Measurements from ENCODE around the gene CATSPERZ.
"Not testable (repeated sequence)": the region's sequence is repeated elsewhere in the genome, so short reads cannot be mapped to it uniquely, and the experiment has no call there.

CATSPERZ gene

DNA sequence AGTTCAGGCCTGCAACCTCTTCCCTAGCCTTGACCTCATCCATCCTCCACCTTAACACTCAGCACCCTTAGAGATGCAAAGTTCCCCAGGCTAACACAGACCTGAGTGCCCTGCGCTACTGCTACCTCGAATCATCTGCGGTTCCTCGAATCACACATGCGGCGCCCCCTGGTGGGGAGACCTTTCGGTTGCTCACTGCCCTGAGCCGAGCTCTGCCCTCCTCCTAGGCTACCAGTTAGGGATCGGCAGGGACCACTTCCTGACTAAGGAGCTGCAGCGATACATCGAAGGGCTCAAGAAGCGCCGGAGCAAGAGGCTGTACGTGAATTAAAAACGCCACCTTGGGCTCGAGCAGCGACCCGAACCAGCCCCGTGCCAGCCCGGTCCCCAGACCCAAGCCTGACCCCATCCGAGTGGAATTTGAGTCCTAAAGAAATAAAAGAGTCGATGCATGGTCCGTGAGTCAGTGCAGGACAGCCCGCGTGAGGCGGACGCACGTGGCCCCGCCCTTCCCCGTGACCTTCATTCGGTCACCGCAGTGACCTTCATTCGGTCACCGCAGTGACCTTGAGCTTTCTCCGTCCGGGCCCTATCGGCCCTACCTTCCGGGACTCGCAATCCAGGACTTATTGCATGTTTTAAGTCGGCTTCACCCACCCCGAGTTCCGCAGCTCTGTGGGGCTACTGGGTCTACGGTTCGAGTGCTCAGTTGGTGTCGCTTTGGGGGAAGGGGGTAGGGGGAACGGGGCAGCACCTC lies 4.3 kb downstream of the CATSPERZ start:
- peak; percentile 92 for DNase-seq (ENCODE audit: low spot score)

DNA sequence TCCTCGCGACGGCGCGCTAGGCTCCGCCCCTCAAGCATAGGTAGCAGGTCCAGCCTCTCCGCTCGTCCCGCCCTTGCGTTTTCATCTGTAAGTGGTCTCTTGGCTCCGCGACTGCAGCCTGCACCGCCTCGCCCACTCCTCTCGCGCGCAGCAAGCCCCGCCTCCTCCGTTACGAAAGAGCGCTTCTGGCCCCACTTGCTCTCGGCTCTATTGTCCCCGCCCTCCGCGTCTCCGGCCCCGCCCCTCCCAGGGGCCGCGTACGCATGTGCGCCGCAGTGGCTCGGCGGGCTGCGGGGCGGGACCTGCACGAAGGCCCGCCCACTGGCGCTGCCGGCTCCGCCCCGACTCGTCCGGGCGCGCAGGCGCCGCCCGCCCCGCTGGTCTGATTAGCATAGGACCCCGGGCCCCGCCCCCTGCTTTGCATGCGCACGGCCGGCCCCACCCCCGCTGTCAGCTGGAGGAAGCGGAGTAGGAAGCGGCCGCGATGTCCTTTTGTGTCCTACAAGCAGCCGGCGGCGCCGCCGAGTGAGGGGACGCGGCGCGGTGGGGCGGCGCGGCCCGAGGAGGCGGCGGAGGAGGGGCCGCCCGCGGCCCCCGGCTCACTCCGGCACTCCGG lies 5.0 kb downstream of the CATSPERZ start, which contains the start of gene ESRRA:
TSS of gene ESRRA (plus strand) at position 450 of the 616 bp plus-strand sequence. CDS start 1,656 bp downstream, outside the sequence.
- peak; percentile 99 for DNase-seq (ENCODE audit: low spot score)

DNA sequence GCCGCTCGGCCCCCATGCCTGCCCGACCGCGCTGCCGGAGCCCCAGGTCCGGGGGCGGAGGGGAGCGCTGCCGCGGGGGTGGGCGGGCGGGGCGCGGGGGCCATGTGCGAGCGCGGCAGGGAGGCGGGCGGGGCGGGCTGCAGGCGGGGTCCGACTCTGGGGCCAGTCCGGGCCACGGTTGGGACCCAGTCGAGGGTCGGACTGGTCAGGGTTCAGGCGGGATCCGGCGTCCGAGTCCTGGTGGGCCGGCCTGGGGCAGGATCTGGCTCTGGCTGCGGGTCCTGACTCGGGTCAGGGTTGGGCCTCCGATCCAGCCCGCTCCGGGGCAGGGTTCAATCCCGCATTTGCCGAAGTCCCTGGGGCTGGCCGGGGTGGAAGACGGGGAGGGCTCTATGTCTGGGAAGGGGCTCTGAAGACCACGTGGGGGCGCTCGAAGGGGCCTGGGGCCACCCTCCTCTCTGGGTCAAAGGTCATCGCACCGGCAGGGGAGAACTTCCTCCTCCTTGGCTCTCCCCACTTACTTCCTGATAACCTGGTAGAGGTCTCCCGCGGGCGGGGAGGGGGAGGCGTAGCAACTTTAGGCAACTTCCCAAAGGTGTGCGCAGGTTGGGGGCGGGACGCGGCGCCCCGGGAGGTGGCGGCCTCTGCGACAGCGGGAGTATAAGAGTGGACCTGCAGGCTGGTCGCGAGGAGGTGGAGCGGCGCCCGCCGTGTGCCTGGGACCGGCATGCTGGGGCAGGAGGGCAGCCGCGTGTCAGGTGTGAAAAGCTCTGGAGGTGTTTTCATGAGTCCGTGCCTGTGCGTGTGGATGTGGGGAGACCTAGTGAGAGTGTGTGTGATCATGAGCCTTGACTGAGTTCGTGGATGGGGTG lies 5.8 kb downstream of the CATSPERZ start:
- peak; percentile 77 for DNase-seq (ENCODE audit: low spot score)

DNA sequence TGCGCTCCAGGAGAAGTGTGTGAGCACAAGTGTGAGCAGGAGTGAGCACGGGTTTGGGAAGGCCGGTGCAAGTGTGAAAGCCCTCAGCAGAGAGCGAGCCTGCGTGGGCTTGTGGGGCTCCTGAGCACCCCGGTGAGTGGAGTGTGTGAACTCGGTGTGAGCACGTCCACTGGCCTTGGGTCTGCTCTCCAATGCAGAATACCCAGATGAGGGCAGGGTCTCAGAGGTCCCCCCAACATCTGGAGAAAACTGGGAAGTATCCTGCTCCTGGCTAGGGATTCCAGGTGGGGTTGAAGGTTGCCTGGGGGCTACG lies 6.4 kb downstream of the CATSPERZ start:
- no peak for DNase-seq (ENCODE audit: low spot score)

DNA sequence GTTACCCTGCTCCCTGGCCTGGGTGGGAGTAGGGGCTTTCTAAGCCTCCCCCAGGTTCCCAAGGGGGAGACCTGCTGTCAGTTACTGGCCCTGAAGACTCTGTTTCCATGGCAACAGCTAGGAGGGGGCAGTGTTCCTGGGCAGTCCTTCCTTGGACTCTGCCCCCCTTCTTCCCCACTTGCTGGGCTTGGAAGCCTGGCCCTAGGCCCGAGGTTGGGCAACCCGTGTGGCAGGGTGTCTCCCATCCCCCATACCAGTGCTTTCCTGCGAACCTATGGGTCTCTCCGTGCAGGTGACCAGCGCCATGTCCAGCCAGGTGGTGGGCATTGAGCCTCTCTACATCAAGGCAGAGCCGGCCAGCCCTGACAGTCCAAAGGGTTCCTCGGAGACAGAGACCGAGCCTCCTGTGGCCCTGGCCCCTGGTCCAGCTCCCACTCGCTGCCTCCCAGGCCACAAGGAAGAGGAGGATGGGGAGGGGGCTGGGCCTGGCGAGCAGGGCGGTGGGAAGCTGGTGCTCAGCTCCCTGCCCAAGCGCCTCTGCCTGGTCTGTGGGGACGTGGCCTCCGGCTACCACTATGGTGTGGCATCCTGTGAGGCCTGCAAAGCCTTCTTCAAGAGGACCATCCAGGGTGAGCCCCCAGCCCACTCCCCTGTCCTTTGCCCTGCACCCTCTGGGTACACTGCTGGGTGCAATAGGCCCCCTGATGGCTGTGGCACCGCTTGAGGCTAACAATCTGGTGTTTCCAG lies 6.9 kb downstream of the CATSPERZ start:
- no peak for DNase-seq (ENCODE audit: low spot score)

DNA sequence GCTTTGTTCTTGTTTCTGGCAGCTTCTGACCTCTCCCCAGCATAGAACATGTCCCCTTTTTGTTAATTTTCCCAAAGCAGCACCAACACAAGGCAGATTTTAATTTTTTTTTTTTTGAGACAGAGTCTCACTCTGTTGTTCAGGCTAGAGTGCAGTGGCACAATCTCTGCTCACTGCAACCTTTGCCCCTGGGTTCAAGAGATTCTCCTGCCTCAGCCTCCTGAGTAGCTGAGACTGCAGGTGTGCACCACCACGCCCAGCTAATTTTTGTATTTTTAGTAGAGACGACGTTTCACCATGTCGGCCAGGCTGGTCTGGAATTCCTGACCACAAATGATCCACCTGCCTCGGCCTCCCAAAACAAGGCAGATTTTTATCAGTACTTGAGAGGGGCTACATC lies 7.6 kb downstream of the CATSPERZ start:
- not testable (repeated sequence) for DNase-seq (ENCODE audit: low spot score)

DNA sequence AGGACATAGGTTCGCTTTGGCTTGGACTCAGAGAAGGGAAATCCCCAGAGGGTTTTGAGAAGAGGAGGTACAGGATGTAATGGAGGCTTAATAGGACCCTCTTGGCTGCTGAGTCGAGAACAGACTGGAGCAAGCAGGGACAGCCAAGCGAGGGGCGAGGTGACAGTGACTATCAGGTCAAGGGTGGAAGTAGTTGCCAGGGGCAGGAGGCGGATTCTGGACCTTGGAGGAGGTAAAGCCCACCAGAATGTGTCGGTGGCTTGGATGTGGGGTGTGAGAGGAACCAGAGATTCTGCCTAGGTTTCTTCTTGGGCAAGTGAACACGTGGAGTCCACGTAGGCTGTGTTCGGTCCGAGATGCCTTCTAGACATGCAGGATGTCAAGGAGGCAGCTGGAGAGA lies 12.8 kb downstream of the CATSPERZ start:
- DNase-seq (ENCODE audit: low spot score), result no peak

DNA sequence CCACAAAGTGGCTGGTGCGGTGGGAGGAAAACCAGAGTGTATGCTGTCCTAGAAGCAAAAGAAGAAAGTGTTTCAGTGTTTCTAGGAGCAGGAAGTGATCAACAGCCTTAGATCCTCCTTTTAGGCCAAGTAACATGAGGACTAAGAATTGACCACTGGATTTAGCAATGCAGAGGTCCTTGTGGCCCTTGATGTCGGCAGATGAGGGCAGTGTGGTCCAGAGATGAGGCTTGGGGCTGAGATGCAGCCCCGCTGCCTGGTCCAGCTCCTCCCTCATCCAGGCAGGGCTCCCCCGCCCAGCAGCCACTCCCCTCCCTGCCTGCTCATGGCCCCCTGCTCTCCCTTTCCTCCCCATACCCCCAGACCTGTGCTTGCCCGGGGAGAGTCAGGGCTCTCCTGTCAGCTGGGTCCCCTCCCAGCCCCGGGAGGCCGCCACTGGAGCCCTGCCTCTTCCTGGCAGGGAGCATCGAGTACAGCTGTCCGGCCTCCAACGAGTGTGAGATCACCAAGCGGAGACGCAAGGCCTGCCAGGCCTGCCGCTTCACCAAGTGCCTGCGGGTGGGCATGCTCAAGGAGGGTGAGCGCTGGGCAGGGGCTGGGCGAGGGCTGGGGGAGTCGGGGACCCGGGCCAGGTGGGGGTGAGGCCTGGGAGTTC lies 13.5 kb downstream of the CATSPERZ start:
- DNase-seq (ENCODE audit: low spot score), result peak; percentile 14

DNA sequence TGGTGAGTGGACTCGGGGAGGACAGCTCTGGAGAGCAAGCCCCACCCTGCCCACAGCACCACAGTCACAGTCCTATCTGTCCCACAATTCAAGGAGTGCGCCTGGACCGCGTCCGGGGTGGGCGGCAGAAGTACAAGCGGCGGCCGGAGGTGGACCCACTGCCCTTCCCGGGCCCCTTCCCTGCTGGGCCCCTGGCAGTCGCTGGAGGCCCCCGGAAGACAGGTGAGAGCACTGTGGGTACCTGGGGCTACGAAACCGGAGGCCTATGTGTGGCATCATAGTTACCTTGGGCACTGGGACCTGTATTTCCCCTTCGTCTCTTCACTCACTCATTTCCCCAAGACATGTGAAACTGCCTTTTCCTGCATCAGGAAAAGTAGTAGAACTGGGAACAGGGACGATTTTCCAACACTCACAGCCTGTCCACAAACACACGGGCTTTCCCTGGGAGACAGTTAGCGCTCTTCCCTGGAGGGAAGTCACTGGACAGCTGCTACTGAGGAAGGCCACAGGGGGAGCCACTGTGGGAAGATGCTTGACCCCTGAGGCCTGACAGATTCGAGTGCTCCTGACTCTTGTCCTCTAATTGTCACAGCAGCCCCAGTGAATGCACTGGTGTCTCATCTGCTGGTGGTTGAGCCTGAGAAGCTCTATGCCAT lies 14.1 kb downstream of the CATSPERZ start:
- DNase-seq (ENCODE audit: low spot score), result no peak

DNA sequence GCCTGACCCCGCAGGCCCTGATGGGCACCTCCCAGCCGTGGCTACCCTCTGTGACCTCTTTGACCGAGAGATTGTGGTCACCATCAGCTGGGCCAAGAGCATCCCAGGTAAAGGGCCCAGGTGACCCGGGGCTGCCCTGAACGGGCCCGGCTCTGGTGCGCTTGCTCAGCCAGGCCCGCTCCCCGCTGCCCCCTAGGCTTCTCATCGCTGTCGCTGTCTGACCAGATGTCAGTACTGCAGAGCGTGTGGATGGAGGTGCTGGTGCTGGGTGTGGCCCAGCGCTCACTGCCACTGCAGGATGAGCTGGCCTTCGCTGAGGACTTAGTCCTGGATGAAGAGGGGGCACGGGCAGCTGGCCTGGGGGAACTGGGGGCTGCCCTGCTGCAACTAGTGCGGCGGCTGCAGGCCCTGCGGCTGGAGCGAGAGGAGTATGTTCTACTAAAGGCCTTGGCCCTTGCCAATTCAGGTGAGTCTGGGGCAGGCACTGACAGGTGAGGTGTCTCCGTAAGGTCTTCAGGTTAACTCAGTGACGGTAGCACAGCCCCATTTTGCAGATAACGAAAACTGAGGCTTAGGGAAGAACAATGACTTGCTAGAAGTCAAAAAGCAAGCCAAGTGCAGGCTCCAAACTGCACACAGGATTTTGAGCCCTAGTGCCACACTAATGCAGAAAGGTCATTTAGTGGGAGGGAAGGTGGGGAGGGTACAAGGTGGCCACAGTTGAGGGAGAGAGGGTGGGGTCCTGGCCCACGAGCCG lies 14.8 kb downstream of the CATSPERZ start:
- DNase-seq (ENCODE audit: low spot score), result no peak

DNA sequence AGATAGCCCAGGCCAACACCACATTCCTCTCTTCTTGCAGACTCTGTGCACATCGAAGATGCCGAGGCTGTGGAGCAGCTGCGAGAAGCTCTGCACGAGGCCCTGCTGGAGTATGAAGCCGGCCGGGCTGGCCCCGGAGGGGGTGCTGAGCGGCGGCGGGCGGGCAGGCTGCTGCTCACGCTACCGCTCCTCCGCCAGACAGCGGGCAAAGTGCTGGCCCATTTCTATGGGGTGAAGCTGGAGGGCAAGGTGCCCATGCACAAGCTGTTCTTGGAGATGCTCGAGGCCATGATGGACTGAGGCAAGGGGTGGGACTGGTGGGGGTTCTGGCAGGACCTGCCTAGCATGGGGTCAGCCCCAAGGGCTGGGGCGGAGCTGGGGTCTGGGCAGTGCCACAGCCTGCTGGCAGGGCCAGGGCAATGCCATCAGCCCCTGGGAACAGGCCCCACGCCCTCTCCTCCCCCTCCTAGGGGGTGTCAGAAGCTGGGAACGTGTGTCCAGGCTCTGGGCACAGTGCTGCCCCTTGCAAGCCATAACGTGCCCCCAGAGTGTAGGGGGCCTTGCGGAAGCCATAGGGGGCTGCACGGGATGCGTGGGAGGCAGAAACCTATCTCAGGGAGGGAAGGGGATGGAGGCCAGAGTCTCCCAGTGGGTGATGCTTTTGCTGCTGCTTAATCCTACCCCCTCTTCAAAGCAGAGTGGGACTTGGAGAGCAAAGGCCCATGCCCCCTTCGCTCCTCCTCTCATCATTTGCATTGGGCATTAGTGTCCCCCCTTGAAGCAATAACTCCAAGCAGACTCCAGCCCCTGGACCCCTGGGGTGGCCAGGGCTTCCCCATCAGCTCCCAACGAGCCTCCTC lies 15.7 kb downstream of the CATSPERZ start:
- not testable (repeated sequence) for DNase-seq (ENCODE audit: low spot score)

DNA sequence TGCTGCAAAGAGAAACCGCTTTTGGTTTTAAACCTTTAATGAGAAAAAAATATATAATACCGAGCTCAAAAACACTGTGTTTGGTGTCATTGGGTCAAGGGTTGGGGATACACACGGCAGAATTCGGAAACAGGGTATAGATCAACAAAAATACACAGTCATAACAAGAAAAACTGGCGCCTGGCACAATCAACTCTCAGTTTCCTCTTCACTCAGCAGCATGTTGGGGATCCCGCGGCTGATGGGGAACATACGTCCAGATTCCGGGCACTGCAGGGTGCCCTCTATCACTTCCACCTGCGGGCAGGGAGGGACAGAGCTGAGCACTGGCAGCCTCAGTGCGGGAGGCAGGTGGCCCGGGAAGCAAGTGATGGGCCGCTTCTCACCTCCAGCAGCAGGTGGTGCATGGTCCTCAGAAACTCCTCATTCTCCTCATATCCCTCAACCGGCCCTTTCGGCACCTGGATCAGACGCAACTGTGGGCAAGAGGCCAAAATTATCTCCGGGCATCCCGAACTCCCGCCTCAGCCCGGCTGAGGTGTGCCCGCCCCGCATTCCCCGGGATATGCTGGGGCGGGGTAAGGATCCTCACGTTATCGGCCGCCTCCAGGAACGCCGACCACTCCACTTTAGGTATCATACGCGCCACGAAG lies 16.6 kb downstream of the CATSPERZ start:
- DNase-seq (ENCODE audit: low spot score), result no peak

DNA sequence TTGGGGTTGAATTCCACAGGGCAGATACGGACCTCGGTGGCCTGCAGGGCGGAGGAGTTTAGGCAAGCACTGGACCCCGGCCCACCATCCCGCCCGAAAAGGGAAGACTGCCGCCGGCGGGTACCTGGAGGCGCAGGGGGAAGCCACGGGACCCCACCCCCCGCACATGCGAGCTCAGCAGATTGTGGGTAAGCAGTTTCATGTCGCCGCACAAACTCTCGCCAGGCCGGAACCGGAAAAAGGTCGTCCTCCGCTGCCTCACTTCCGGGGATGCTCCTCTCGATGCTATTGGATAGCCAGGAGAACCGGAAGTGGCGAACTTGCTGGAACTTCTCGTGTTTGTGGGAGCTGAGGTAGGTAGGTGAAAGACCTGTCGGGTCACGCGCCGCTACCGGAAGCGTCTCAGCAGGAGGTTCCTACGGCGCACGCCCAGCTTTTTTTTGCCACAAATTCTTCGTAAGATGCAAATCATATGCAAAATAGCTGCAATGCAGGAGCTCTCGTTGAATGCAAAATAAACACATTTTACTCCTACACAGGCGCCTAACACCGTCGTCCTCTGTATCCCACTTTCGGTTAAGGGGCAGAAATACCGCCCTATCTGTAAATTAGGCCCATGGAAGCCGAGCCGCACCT lies 17.3 kb downstream of the CATSPERZ start, which contains the start of gene TRMT112:
TSS of gene TRMT112 (minus strand) at position 235 of the 636 bp plus-strand sequence. CDS start at position 202, 33 bp downstream.
- peak; percentile 98 for DNase-seq (ENCODE audit: low spot score)

DNA sequence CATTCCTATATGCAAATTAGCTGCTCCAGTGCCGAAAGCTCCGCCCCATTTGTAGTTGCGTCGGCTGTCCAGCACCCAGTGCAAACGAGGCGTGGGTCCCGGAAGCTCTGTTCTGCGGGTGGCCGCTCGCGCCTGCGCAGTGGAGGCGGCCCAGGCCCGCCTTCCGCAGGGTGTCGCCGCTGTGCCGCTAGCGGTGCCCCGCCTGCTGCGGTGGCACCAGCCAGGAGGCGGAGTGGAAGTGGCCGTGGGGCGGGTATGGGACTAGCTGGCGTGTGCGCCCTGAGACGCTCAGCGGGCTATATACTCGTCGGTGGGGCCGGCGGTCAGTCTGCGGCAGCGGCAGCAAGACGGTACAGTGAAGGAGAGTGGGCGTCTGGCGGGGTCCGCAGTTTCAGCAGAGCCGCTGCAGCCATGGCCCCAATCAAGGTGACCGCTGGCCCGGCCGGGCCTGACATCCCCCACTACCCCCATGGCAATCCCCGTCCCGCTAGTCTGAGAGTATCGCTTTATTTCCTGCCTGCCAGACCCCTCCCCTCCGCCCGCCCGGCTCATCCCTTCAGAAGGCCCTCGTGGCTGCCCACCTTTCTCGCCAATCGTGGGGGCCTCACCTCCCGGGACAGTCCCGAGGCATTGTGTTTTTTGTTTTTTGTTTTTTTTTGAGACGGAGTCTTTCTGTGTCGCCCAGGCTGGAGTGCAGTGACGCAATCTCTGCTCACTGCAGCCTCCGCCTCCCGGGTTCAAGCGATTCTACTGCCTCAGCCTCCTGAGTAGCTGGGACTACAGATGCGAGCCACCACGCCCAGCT lies 18.0 kb downstream of the CATSPERZ start, which contains the start of gene PRDX5:
TSS of gene PRDX5 (plus strand) at position 161 of the 805 bp plus-strand sequence. CDS start at position 256, 95 bp downstream.
- DNase-seq (ENCODE audit: low spot score), result peak; percentile 98

DNA sequence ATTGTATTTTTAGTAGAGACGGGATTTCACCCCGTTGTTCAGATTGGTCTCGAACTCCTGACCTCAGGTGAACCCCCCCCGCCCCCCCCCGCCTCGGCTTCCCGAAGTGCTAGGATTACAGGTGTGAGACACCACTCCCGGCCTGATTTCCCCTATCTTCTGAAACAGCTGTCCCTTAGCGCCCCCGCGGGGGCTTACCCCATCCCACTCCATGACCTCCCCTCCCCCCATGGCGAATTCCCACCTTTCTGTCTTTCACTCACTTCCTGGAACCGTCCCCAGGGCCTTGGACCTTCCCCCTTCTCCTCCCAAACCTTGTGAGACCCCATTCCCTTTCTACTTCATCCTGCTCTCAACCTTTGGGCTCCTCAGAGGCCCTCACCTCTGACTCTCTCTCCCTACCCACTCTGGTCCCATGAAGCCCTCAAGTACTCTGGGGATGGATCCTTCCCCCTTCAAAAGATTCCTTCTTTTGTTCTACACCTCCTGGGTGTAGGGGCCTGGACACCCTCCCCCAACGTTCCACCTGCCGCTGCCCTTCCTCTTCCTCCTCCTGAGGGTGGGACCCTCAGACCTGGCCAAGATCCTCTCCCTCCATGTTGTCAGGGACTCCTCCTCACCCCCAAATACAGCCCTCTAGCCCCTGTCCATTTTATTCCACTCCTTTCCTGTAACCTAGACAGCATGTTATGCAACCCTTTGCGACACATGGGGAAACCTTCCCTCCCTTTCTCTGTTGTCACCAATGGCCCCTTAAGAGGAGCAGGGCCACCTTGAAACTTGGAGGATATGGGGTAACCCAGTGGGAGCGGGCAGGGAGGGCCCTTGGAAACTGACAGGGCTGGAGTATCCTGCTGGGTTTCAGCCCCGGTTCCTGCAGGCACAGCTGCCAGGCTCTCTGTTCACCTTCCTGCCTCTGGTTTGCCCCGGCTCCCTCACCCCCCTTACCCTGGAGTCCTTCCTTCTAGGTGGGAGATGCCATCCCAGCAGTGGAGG lies 18.9 kb downstream of the CATSPERZ start:
- no peak for DNase-seq (ENCODE audit: low spot score)

DNA sequence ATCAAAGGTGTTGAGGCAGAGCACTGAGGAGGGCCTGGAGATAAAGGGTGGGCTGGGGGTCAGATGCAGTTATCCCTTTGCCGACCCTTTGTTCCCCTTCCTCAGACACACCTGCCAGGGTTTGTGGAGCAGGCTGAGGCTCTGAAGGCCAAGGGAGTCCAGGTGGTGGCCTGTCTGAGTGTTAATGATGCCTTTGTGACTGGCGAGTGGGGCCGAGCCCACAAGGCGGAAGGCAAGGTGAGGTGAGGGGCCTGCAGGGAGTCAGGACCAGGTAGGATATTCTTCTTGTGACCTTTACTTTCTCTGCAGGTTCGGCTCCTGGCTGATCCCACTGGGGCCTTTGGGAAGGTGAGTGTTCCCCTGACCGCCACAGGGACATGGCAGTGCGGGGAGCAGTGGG lies 20.4 kb downstream of the CATSPERZ start:
- no peak for DNase-seq (ENCODE audit: low spot score)
